ENCODE data around the gene UPP2.

UPP2 gene

DNA sequence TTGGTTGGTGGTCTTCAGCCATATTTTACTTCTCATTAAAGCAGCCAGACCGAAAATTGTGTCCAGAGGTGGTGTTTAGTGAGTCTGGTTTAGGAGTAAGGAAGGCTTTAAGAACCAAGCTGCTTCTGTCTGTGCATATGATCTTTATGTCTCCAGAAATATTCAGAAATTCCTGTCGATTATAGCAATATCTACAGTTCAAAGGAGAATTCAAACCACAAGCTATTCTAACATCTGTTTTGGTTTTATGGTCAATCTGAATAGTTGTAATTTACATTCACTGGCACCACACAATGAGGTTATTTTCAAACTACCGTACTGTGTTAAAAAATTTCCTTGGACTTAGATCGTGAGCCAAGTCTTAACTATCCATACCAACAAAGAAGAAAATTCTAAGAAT lies 11.3 kb downstream of the UPP2 start:
- DNase-seq = no peak

DNA sequence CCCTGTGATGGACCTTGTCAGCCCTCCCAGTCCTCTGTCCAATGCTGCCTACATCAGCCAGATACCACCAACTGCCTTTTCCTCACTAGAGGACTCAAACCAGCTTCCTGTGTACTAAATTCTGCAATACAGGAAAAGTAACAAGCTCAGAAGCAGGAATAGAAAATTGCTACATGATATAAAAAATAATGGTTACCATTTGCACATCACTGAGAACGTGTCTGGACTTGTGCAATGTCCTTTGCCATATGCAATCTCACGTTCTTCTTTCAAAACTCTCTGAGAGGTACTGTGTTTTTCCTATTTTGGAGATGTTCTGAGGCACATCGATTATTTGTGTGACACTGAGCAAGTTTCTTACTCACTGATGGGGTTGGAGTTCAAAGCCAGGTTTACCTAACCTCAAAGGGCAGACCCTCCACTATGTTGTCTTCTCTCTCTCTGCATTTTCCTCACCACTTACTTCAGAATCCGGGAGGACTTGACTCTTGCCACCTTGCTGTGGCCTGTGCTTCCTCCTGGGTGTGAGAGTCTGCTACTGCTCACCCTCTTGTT lies 12.1 kb downstream of the UPP2 start:
- no peak for DNase-seq

DNA sequence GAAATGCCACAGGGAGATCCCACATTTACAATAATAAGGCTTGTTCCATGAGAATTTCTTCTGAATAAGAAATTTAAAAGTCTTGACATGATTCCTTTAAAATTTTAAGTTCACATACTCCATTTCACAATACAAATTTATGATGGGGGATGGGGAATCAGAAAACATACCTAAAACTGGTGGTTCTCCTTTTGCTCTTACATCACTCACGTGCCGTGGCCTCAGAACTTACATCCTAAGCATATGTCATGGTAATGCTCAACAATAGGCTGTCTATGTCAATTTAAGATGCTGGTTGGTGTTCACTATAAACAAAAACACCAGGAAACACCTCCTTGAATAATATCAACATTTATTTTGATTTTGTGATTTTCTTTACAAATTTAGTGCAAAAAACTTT lies 12.8 kb downstream of the UPP2 start:
- no peak for DNase-seq

DNA sequence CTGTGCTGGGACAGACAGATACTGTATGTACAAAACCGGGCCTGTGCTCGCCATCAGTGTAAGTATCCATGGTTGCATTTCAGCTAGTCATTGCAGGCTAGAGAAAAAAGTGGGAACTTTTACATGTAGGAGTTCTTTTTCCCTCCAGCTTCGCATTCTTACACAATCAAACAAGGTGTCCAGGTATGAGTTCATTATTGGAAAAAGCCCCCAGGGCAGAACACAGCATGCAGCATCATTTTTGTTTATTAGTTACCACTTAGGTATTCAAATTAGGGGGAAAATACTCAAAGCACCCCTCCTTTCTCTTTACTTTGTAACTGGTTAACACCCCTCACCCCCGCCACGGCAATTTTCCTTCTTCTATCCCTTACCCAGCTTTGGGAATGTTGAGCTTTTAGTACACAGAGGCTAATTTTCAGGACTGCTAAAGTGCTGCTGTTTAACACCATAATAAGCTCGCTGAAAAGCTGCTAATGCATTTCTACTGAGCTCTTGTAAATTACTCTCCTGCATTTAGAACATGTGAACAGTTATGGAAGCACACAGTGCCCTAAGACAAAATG lies 13.6 kb downstream of the UPP2 start:
- DNase-seq = no peak

DNA sequence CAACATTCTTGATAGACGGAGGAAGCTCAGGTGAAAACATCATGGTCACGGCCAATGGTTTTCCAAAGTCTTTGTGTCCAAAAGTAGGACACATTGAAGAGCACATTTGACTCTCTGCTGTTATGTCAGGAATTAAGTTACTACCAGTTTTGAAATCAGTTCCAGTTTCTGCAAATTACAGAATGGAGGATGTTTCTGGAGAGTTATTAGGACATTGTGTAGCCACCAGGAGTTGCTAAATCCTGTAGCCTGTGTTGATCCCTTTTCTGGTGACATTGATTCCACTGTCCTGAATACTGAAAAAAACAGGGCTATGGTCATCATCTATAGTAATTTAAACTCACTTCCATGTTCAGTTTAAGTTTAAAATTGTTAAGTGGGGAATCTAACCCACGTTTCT lies 15.3 kb downstream of the UPP2 start:
- DNase-seq = no peak

DNA sequence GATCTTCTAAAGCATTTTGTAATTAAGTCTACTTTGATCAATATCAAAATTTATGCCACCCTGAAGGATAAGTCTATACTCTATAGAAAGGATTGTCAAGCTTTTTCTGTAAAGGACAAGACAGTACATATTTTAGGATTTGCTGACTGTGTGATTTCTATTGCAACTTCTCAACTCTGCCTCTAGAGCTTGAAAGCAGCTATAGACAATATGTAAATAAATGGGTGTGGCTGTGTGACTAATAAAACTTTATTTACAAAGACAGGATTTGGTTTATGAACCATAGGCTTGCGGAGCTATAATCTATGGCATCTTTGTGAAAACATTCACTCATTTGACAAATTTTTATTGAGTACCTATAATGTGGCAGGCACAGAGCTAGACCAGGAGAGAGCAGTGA lies 18.4 kb downstream of the UPP2 start:
- DNase-seq = no peak

DNA sequence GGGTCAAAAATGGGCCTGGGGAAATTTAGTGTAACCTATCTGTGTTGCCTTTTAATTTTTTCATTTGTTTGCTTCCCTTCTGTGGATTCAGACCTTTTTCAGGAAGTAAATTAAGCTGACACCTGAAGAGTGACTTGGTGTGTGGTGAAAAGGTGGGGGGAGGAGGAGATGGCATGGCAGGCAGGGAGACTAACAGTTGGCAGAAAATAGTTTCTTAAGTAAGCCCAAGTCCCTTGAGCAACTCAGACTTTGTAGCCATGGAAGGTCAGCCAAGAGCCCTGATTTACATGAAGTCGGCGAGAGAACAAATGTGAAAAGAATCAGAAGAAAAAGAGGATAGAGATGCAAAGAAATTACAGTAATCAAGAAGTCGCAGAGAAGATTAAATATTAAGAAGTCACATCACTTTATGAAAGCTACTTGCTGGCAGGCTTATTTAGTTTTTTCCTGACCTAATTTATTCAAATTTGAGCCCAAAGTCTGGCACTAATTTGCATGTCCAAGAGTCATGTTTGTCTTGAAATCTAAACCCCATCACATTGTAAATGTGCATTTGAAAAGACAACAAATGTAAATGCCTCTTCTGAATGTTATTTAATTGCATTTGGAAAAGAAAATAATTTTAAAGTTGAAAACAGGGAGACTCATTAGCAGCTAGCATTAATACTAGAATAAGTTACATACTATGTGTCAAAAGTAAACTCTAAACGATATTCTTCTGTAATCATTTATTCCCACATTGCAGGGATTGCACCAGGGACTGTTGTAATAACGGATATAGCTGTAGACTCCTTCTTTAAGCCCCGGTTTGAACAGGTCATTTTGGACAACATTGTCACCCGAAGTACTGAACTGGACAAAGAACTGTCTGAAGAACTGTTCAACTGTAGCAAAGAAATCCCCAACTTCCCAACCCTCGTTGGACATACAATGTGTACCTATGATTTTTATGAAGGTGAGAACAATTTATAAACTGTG lies 19.3 kb downstream of the UPP2 start:
- no peak for DNase-seq

DNA sequence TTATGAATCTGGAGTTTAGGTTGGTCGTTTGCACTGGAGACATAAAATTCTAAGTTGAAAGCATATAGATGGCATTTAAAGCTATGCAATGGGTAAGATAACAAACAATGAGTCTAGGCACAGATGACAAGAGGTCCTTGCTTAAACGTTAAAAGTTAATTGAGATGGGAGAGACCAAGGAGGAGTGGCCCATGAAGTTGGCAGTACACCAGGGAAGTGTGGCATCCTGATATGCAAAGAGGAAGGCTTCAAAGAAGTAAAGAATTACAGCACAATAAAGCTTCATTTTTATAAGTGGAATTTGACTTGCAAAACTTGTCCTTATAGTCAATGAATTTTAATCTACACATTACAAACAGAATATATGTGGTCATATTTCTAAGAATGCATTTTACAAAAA lies 23.2 kb downstream of the UPP2 start:
- DNase-seq = no peak

DNA sequence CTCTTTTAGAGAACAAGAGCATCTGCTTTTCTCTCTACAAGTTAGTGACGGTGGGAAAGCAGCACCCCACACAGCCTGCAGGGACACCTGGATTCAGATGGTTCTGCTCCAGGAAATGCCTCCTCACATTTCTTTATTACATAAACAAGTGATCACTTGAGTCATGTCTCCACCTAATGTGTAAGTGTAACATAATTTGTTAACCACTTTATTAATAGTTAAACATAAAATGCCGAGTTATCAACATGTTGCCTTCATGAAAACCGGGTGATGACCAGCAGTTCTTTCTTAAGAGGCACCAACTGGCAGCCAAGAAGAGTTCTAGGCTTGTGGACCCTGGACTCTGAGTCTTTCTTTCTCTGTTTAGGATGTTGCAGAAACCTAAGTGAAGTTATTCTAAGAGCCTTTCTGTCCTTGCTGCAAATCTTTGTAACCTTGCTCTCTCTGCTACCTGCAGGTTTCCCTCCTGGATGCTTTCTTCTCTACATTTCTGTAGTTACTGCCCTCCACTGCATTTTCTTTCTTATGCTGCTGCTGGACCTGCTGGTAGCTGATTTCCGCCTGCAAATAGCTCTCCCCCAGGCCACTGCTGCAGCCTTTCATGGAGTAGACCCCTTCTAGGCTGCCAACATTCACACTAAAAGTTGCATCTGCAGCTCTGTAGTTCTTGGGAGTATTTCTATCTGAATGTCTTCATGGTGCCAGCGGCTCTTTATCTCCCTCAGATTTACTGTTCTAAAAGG lies 24.3 kb downstream of the UPP2 start:
- no peak for DNase-seq

DNA sequence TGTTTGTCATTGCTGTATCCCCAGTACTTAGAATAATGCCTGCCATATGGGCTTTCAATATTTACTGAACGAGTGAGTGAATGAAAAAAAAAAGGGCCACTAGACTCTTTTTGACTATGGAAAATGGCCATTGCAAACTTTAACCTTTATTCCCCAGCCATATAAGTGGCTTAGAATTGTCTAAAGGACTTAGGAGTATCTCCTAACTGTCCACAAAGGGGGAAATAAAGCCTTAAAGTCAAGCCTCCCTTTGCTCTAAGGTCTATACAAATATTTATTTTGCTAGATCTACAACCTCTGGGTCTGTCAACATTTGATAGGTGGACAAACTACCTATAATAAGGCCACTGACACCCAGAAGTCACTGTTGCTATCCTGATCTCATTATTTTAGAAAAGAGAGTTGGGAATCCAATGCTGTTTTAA lies 25.7 kb downstream of the UPP2 start:
- DNase-seq = no peak

DNA sequence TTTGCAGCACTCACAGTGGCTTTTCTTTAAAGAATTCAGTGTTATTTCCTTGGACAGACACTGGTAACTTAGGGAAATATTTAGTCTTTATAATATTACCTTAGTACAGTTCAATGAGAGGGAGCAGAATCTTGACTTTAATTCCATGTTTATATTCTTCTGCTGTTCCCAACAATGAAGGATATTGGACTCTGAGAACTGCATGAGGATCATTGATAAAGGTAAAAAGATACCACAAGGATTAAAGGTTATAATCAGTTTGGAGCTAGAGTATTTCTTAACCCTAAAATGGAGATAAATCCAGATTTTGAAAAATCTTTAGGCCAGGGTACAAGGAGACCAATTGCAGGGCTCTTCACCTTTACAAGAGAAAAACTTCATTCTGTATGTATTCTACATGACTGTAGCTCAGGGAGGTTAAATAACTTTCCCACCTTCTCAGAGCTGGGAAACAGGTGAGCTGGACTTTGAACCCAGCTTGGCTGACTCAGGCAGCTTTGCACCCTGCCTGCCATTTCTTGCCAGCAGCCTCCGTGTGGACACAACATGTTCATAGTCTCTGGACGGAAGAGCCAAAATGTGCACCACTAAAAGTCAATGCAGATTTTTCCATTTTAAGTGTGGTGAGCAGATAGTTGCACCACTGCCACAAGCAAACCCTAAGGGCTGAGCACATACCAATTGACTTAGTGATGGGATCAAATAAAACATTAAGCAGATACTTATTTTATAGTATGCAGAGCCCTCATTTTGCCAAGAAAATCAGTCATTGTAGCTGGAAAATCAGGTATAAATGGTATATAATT lies 26.7 kb downstream of the UPP2 start:
- DNase-seq = no peak

DNA sequence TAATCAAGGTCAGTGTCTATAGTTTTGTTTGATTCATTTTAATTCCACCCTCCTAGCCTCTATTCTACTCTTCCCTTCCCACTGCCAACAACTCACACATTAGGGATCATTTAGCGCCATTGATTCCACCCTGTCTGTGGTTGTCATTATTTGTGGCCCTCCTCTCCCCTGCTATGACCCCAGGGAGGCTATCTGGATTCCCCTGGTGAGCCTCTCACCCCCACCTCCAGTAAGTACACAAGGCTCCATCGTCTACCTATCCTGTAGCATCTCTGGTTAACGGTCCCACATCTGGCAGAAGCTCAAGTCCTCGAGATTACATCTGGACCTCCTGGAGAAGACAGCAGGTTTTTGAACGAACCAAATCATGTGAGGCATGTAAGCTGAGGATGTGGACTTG lies 27.4 kb downstream of the UPP2 start:
- no peak for DNase-seq

DNA sequence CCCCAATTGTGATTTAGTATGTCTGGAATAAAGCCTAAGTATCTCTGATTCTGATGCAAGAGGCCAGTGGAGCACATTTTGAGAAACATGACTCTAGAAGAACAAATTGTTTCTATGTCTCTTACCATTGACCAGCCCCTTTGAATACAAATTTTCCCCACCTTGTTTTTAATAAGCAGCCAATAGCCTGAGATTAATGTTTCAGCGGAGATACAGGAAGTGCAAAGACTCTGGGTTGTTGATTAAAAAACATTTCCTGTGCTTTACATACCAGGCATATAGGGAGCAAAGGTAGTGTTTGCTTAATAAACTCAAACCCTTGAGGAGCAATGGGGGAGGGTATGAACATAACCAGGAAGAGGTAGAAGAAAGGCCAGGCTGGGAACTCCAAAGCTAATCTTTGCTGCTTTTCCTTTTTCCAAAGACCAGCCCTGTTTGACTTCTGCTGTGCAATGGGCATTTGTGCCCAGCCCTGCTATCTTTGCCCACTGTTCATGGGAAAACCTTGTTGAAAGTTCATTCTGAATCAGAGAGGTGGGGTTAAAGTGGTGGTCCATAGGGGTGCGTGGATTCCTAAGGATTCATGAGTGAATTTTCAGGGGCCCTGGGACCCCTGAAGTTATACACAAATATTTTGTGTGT lies 29.3 kb downstream of the UPP2 start:
- DNase-seq = no peak

DNA sequence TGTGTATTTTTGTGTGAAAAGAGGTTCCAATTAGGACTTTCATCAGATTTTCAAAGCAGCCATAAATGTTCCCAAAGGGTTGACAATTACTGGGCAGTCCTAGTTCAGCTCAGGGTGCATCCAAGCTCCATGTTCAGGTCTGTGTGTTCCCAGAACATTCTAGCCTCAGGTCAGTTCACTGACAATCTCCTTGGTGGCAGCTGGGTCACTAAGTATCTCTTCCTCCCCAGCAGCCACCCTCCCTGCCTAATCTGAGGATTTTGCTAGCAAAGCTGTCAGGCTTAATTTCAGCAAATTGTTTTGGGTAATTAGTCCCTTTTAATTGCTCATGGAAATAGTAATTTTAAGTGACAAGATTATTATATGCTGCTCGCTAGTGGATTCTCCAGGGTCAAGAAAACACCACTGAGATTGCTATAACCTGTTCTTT lies 29.8 kb downstream of the UPP2 start:
- DNase-seq = no peak

DNA sequence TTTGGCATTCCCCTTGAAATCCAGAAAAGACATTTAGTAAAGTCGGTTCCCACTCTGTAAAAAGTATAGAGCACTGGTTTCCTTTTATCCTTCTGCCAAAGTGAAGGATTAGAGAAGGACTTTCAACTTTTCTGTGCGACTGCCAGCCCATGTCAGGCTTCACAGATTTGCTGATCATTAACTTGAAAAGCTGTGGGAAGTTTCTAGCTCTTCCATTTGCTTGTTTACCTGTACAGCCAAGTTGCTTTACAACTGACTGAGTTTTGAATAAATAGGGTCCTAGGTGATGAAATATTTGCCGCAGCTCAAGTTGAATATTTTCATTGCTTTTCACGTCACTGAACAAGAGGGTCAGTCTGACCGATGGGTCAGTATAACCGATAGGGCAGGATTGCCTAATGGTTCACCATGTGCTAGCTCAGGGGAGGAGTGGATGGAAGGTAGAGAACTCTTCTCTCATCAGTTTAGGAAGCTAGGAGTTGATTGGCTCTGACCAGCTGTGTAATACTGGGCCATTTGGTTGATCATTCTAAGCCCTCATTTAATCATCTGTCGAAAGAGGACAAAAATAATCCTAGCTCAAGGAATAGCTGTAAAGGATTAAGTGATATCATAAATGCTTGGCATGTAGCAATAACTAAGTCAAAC lies 30.4 kb downstream of the UPP2 start:
- DNase-seq = no peak

DNA sequence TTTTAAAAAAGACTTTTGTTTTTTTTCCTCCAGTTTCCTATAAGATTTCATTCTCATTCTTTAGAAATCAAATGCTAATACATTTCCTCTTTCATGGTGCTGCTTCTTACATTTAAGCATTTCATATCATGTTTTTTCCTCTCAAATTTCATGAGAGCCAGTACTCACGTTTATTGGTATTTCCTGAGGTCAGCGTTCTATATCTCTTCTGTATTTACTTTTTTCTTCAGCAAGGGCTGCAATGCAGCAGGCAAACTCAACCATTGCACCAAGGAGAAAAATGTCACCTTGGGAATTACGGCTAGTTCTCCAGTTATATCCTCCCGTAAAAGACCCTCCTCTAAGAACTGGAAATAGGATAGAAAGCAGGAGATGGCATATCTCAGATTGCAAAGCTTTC lies 32.4 kb downstream of the UPP2 start:
- no peak for DNase-seq

DNA sequence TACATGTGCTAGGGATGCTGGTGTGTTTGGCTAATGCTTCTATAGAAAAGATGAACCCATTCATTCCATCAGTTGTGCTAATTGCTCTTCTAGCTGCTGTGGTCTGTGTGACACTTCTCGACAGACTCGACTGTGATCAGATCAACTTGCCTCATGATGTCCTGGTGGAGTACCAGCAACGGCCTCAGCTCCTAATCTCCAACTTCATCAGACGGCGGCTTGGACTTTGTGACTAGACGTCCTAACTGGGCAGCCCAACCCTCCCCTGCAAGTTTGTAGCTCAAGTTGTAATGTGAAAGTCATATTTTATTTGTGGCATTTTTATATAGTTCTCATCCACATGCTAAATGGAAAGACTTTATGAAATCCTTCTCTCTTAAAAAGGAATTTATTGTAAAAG lies 33.0 kb downstream of the UPP2 start:
- DNase-seq = no peak

DNA sequence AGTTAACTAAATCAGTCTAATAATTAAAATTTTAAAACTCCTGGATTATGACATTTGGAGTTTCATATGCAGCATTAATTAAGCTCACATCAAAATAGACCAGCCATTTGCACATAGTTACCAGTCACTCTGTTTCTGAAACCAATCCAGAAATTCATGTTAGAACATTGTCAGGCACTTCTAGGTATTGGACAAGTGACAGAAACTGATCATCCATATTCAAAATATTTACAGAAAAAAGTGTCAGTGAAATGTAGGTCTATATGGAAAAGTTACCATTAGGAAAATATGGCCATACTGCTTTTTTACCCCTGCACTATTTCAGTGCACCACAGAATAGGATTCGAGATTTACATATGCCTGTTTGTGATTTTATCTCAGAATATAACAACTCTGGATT lies 33.4 kb downstream of the UPP2 start:
- no peak for DNase-seq

DNA sequence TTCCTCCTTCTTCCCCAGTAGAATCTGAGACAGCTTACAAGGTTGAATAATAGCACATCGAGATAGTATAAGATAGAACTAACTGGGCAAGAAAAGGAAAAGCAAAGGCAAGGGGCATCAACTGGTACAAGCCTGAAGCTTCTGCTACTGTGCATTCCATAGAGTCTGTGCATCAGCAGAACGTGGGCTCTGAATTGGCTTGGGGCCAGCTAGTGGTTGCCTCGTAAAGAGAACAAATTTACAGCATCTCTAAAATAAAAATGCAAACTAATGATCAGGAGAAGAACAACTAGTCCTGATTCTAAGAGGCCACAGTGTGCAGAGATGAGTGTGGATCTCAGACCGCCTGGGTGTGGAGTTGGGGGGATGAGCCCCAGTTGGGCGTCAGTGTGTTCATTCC lies 36.6 kb downstream of the UPP2 start:
- no peak for DNase-seq

DNA sequence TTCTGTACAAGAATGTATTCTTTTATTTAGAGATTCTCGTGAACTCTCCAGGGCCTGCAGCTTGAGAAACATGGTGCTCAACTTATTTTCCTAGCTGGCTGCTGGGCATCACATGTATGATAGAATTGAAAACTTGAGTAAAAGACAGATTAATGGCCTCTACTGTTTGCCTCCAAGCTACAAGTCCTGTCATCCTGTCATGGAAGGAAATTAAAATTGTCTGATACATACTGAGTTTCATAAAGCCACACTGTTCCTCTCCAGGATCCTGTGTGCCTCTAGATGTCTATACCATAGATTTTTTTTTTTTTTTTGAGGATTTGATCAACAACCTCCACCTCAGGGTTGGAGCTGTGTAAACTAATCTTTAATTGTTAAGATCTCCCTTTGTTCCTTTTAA lies 38.5 kb downstream of the UPP2 start:
- DNase-seq = no peak

DNA sequence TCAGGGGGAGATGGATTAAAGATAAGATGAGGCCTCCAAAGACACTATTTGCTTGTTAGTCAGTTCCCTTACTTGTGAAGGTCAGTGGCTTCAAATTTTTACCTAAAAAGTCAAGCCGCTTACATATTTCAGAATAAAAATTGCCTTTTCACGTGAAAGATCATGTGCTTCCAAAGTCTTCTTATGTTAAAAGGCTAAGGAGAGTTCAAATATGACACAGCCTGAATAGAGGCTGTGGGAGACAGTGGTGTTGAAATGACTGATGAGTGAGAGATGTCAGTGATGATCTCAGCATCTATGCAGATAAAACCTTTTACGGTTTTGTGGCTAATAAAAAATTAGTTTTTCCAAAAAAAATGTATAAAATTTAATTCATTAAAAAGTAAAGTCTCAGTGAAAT lies 40.5 kb downstream of the UPP2 start:
- DNase-seq = no peak
